G401 (cell line): ENCODE measurements around the gene FGF6. TPM values are rescaled to one million over a fixed set of nuclear protein-coding genes. Genes with fewer than 3 reads are reported as not detected.
"Not testable (repeated sequence)": the region's sequence is repeated elsewhere in the genome, so short reads cannot be mapped to it uniquely, and the experiment has no call there.

ENCODE experiments used
- DNase-seq: peaks from one replicate; pipeline ENCODE4 v3.0.0-alpha.2; 2015; ENCODE audit warnings: low spot score
- in situ Hi-C: cut with HindIII; loops from 2 replicates; pipeline ENCODE4 v1.10.0; 2016; ENCODE audit warnings: low sequenced_read_pairs, mixed read lengths
- total RNA-seq: library from RNA; depleted of rRNA; stranded (reverse); fragments of >200 nt; shearing (Covaris generic); gene quantifications from 2 replicates; pipeline ENCODE4 v1.2.3, GENCODE V29; 2014; rRNA removed

FGF6 gene
- not detected in 2 replicates for total RNA-seq

GRCh38 chr12:4445156-4446101 is at the start of gene FGF6:
FGF6 (minus strand) TSS chr12:4445815; CDS start chr12:4445570, 245 bp downstream.
- DNase-seq, result no peak
- in situ Hi-C loops, result no loop called here

- no peak for DNase-seq
- in situ Hi-C loops, result no loop called here
Observed at GRCh38 chr12:4490973-4491372, 45.4 kb upstream of the FGF6 start.

- DNase-seq, result no peak
- in situ Hi-C loops, result no loop called here
Observed at GRCh38 chr12:4489556-4489955, 43.9 kb upstream of the FGF6 start.

GRCh38 chr12:4486980-4487379 is 41.4 kb upstream of the FGF6 start:
- peak; percentile 21 for DNase-seq
- in situ Hi-C loops, result no loop called here

GRCh38 chr12:4486049-4486699 is 40.6 kb upstream of the FGF6 start:
- DNase-seq, result no peak
- in situ Hi-C loops, result no loop called here

GRCh38 chr12:4483885-4484823 is 38.5 kb upstream of the FGF6 start:
- in situ Hi-C loops, result no loop called here
- no peak for DNase-seq

- in situ Hi-C loops, result no loop called here
- no peak for DNase-seq
Observed at GRCh38 chr12:4482936-4483335, 37.3 kb upstream of the FGF6 start.

- in situ Hi-C loops, result no loop called here
Observed at GRCh38 chr12:4478933-4479332, 33.3 kb upstream of the FGF6 start.

GRCh38 chr12:4477129-4477528 is 31.5 kb upstream of the FGF6 start:
- in situ Hi-C loops, result no loop called here

More at GRCh38 chr12:4478933-4479332, 33.3 kb upstream of the FGF6 start:
- no peak for DNase-seq

GRCh38 chr12:4472046-4472445 is 26.4 kb upstream of the FGF6 start:
- in situ Hi-C loops, result no loop called here
- DNase-seq, result no peak

More at GRCh38 chr12:4477129-4477528, 31.5 kb upstream of the FGF6 start:
- DNase-seq, result no peak

- no peak for DNase-seq
Observed at GRCh38 chr12:4471256-4471655, 25.6 kb upstream of the FGF6 start.

GRCh38 chr12:4468994-4469393 is 23.4 kb upstream of the FGF6 start:
- in situ Hi-C loops, result no loop called here
- DNase-seq, result no peak

More at GRCh38 chr12:4471256-4471655, 25.6 kb upstream of the FGF6 start:
- in situ Hi-C loops, result no loop called here

- no peak for DNase-seq
- in situ Hi-C loops, result no loop called here
Observed at GRCh38 chr12:4460761-4461160, 15.1 kb upstream of the FGF6 start.

GRCh38 chr12:4455849-4456248 is 10.2 kb upstream of the FGF6 start:
- in situ Hi-C loops, DNase-seq: not testable (repeated sequence)

- no peak for DNase-seq
- in situ Hi-C loops, result no loop called here
Observed at GRCh38 chr12:4454315-4454860, 8.8 kb upstream of the FGF6 start.

GRCh38 chr12:4451694-4452093 is 6.1 kb upstream of the FGF6 start:
- no peak for DNase-seq
- in situ Hi-C loops, result no loop called here

GRCh38 chr12:4450551-4451112 is 5.0 kb upstream of the FGF6 start:
- no peak for DNase-seq
- in situ Hi-C loops, result no loop called here

GRCh38 chr12:4449851-4450221 is 4.2 kb upstream of the FGF6 start:
- no peak for DNase-seq
- in situ Hi-C loops, result no loop called here
